H1 (cell line): ENCODE results near the gene DNAH10. TPM values are rescaled to one million over a fixed set of nuclear protein-coding genes. Genes with fewer than 3 reads are reported as not detected.

ENCODE experiments used
- CHD7 ChIP-seq: fragments of 300-600 bp; sonication (generic); IDR thresholded peaks from 2 replicates; pipeline ENCODE4 v1.7.1; 2012; ENCODE audit warnings: low read length, moderate library complexity, mild to moderate bottlenecking, inconsistent platforms; ENCODE audit not compliant: insufficient replicate concordance
- POLR2AphosphoS5 ChIP-seq: IDR thresholded peaks from 2 replicates; pipeline ENCODE4 v1.6.1; 2011; ENCODE audit warnings: low read depth, low read length
- SAP30 ChIP-seq: fragments of 300-600 bp; sonication (generic); IDR thresholded peaks from 2 replicates; pipeline ENCODE4 v1.7.1; 2012; ENCODE audit warnings: low read length, moderate library complexity, mild to moderate bottlenecking, inconsistent platforms; ENCODE audit not compliant: insufficient read depth, insufficient replicate concordance
- USF2 ChIP-seq: IDR thresholded peaks from 2 replicates; pipeline ENCODE4 v1.6.1; 2011; ENCODE audit warnings: low read length, improper control_type of control experiment
- polyA plus RNA-seq, 7 experiments: library from polyadenylated mRNA; depleted of rRNA in 3 of 7; stranded (reverse) in 5 of 7; unstranded in 2 of 7; fragments of >200 nt in 5 of 7; fragments of 200-250 nt in 2 of 7; gene quantifications; 1 replicate in 5 of 7; 2 replicates in 1 of 7; 4 replicates in 1 of 7; pipeline versions ENCODE4 v1.2.1 to v1.2.3, GENCODE V29; 2011 to 2013; ENCODE audit warnings: missing spikeins in 2 of 7, mixed read lengths in 2 of 7
- total RNA-seq: library from RNA; stranded (reverse); fragmentation: NEBNext Ultra II Directional; extraction: Animal tissue kit (Norgen Biotek cat#: 25700); gene quantifications from 2 replicates; pipeline ENCODE4 v1.2.1, GENCODE V29; 2021

Gene DNAH10
- total and polyA plus RNA-seq, 2 of the 8 experiments (the other 6 are each of a cell fraction or from before 2014, with no cell fraction given) = 0.02 to 0.24 TPM

GRCh38 chr12:123846340-123846739 is 84.2 kb downstream of the DNAH10 start (continued):
- no peak for TF ChIP-seq CHD7
- no peak for TF ChIP-seq USF2
- no peak for TF ChIP-seq POLR2AphosphoS5
- TF ChIP-seq SAP30 = no peak
